Embryonic facial prominence (tissue), 1 donor: ENCODE results near the gene SYTL5.

ENCODE experiments used
- DNase-seq: peaks from one replicate; pipeline ENCODE4 v3.0.0-alpha.2; 2016; ENCODE audit errors: extremely low spot score

SYTL5 gene

DNA sequence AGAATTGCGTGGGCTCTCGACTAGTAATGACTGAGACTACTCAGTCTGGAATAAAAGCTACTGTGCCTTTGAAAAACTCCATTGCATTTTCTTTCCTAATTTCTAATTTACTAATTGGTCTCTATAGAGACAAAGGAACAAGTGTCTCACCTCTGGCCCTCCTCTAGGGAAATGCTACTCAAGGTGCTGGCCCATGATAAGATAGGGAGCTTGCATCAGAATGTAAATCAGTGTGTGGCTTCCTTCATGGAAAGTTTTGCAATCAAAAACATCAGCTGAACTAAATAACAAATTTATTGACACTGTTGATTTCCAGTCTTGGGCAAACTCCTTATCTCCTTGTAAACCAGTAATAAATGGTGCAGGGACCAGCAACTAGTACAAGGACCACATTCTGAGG lies 132.5 kb downstream of the SYTL5 start:
- DNase-seq = no peak

DNA sequence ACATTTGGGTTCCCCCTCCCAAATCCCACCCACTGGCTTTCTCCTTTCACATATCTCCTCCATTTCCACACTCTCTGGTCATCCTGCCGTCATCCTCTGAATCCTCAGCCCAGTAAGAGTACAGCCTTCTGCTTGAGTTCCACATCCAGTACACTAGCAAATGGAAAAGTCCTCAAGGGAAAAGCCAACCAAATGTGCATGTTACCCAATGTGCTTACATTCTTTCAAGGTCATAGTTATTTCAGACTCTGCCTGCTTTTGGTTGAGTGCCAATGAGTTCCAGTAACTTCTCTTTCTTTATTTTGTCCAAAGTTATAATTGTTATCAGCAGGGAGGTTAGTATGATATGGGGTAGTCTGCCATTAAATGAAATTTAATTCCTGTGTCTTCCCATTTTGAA lies 136.3 kb downstream of the SYTL5 start:
- no peak for DNase-seq

DNA sequence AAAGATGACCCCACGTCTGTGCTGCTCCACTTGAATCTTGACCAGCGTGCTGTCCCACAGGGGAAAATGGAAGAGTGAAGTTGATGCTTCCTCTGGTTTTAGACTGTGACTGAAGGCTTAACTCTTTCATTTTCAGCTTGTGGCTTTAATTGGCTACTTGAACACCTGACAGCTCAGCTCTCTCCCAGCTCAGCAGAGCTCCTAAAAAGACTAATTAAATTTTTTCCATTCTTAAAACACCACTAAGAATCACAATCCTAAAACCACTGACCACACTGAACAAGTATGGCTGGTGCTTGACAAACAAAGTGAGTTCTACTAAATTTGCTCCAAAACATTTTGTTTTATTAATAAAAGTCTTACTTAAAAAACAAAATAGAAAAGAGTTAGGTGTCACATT lies 142.7 kb downstream of the SYTL5 start:
- no peak for DNase-seq

DNA sequence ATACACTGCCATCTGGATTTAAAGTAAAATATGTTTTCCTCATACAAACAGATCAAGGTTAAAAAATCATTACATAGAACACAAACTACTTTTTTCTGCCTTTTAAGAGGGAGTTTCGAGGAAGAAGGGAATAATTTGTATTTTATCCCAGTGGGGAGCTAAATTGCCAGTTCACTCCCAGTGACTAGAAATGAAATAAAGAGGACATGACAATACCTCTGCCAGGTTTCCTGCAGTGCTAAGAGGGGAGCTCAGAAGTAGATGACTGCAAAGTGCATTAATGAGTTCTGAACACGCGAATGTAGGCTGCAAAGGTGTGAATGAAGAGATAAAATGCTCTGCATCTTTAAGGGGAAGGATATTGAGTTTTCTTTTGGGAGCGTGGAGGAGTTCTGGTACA lies 144.6 kb downstream of the SYTL5 start:
- no peak for DNase-seq

DNA sequence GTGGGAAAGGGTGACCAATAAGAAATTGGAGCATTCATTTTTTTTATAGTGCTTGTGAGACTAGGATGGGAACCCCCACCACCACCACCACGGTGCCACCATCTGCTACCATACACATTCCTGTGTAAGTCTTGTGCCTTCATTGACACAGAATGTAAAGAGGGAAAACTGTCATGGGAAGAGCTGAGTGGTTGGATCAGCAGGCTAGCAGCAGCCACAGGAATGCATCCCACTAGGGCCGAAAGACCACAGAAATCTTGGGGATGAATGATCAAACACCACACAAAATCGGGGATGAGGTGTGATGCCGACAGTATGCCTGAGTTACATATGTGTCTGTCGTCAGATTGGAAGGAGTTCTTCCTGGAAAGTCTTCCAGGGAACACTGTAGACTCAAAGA lies 145.1 kb downstream of the SYTL5 start:
- DNase-seq = no peak

DNA sequence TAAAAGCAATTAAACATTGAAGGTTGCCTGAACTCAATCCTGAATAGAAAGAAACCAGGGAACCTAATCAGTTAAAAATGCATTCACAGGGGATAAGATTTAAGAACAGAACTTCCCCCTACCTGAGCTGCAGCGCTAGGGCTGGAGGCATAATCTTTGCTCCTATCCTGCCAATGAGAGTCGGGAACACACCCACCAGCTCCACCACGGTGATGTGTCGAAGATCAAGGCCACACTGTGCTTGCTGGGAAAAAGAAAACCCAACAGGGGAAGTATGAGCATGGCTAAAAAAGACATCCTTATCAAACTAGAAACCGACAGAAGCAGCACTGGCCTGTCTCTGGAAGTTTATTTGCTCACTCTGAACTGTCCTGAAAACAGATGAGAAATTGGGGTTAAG lies 148.0 kb downstream of the SYTL5 start:
- DNase-seq = no peak

DNA sequence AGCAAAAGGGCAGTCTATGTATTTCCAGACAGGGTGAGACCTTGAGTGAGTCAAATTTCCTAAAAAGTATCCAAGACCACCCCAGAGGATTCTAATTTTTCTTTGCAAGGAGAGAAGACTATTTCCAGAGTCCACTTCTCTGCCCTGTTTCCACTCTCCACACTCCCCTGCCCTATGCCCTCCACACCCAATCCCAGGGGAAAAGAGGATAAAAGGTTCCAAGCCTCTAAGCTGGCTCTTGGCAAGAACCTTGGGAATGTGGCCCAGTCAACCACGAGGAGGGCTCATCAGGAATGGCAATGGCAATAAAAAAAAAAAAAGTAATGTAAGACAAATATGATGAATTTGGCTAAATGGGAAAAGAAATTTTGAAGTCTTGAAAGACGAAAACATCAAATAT lies 148.5 kb downstream of the SYTL5 start:
- DNase-seq = no peak

DNA sequence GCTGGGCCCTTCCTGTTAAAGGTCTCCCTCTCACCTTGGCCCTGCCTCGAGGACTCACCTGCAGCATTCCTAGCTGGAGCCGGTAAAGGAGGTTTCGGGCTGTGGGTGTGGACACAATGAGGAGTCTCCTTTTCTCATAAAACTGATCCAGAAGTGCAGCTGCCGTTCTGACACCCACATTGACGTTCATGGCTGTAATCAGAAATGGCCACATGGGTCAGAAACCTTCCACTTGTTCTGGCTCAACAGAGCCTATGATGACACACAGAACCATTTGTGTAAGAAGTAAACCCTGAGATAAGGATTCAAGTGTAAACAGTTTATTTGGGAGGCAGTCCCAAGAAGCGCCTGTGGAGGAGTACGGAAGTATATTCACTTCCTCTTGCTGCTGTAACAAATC lies 150.5 kb downstream of the SYTL5 start:
- no peak for DNase-seq

DNA sequence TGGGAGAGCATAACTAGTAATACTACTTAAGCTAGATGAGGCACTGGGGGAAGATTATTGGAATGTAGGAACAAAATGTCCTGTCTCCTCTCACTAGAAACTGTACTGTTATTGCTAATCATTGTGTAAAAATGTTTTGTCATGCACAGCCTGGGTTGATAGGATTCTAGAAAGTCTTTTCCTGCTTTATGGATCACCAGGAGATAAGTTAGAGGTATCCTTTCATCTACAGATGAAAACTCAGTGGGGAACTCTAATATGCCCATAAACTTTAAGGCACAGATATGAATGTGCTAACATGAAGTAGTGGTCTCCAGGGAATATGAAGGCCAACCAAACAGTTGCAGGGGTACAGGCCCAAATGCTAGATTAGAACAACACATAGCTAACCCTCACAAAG lies 156.8 kb downstream of the SYTL5 start:
- no peak for DNase-seq

DNA sequence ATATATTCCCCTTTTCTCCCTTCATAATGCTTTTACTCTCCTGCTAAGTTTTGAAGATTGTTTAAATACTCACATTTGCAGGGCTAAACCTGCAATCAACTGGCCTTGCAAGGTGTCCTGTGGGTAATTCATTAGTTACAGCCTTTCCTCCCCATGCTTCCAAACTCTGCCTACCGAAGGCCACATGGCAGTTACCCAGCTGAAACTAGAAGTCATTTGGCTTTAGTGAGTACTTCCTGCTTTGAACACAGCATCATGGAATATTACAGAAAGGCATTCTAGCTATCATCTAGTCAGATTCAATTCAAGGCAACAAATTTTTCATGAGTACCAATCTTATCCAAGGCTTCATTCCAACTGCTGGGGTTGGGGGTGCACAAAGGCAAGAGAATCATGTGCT lies 158.7 kb downstream of the SYTL5 start:
- DNase-seq = no peak

DNA sequence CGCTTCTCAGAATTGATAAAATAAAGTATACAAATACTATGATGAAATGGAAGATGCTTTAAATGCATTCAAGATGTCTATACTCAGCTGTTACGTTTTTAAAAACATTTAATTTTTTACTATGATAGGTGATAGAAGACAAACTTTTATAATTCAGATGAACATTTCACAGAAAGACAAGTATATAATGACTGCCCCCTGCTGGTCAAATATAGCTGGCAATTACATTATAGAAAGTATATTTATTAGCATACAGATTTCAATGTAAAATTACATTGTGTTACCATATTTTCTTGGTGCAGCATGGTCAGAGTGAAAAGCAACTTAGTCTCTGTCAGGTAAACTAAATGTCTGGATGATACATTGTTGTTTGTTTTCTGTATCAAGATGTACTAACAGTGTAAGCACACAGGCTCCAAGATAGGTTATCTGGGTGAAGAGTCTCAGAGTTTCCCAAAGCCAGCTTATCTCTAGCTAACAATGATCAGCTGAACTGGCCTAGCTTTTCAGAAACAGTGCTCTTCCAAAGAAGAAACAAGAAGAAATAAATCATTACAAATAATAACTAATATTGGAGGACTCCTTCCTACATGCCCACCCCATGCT lies 160.2 kb downstream of the SYTL5 start:
- DNase-seq = no peak

DNA sequence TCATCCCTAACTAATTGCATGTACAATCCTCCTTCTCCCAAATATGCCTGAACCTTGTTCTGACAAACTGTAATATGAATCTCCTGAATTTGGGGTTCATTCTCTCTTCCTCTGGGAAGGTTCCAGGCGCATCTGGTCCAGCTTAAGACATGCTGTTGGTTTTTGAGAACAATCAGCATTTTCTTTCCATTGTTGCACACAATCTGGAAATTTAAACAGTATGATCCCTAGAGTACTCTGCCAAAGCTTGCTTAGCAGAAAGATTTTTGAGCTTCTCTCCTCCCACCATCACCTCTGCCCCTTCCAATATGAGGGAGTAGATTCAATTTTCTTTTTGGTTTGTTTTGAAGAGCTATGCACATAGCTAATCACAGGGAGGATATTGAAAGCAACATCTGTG lies 164.2 kb downstream of the SYTL5 start:
- no peak for DNase-seq

DNA sequence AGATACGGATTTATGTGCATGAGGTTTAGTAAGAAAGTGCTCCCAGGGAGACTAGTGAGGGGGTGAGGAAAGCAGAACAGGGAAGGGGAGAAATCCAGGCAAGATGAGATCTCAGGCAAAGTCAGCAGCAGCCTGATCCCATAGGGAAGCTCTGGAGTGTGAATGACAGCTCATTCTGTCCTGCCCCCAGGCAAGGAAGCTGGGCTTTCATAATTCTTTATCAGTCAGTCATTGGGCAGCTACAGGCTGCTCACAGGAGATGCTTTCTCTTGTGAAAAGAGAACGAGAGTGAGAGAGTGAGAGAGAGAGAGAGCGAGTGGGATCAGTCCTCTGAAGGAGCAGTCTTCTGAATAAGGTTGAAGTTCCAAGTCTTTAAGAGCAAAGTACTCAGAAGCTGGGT lies 166.2 kb downstream of the SYTL5 start:
- DNase-seq = no peak

DNA sequence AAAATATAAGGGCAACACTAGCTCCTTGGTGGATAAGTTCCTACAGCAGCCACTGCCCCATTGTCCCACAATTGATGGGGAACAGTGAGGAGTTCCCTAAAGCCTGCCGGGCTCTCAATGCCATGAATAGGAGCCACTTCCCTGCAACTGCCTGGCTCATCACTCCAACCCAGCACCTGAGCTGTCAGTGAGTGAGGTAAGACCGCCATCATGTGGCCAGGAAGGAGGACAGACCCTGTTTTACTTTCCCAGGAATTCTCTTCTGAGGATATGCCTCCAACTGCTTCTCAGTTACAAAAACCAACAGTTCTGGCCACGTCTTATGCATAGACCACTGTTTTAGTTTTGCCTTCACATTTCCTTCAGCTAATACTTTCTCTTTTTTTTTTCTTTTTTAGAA lies 168.8 kb downstream of the SYTL5 start:
- no peak for DNase-seq

DNA sequence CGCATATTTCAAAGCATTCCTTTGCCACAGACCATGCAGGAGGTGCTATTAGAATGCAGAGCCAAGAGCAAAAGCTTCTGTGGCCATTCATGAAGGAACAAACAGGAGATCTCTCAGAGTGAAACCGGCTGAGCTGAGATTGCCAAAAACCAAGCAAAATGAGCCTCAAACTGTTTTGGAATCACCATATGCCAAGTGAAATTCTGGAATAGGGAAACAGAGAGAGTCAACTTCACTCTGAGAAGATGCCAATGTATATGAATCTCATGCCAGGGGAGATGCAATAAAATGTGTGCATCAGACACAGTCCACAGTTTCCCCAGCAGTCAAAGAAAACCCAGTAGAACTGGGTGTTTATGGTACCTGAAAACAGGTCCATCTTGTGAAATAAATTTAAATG lies 172.0 kb downstream of the SYTL5 start:
- no peak for DNase-seq
